ENCODE data around the gene LCORL.

LCORL gene

DNA sequence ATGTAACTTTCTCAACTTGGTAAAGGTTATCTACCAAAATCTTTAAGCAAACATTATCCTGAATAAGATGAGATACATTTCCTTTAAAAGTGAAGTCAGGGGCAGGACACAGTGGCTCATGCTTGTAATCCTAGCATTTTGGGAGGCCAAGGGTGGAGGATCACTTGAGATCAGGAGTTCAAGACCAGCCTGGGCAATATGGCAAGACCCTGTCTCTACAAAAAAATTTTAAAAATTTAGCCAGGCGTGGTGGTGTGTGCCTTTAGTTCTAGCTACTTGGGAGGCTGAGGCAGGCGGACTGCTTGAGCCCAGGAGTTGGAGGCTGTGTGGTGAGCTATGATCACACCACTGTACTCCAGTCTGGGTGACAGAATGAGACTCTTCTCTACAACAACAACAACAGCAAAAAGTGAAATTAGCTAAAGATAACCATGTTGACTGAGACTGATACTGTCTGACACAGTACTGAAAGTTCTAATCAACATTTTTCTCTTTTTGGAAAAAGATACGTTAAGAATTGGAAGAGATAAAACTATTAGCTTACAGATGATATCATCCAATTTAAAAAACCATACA is 215.9 kb downstream of the LCORL start:
- no peak overlapping the region for H3K27ac ChIP-seq (ENCODE audit: low read depth, low read length)
- peaks cover 15 to 27% of the 10 kb centered on the region in 2 donors for H3K36me3 ChIP-seq (ENCODE audit: control insufficient read depth in 1 of 2, insufficient read depth in 2 of 2, low read length in 2 of 2)
- H3K9me3 ChIP-seq (ENCODE audit: control insufficient read depth in 1 of 2, low read length in 2 of 2), result no peaks in the 10 kb centered on the region
- H3K4me3 ChIP-seq (ENCODE audit: low read depth in 1 of 2, low read length in 2 of 2), result no peak overlapping the region
- peaks cover 25 to 31% of the 10 kb centered on the region in 2 donors for H3K4me1 ChIP-seq (ENCODE audit: control insufficient read depth in 1 of 2, insufficient read depth in 2 of 2, low read length in 2 of 2)
- no peak overlapping the region for H3K9ac ChIP-seq (ENCODE audit: low read depth in 1 of 2, low read length in 2 of 2)
- no peaks in the 10 kb centered on the region for H3K27me3 ChIP-seq (ENCODE audit: control insufficient read depth in 1 of 2, insufficient read depth in 2 of 2, low read length in 2 of 2)

DNA sequence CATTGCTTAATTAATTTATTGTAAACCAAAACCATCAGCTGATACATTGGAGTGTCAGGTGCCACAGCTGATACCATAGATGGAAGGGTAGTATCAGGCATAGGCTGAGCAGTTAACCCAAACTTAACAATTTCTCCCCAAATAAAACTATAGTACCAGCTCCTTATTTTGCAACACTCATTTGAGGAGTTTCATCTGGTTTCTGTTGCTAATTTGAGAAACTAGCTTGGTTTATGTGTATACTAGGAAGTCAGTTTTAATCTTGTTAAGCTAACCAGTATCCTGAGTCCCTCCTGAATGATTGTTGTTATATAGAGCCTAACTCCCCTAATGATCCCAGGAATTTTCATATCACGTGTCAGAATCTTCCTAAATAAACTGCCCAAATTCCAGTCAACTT is 223.7 kb downstream of the LCORL start:
- H3K4me1 ChIP-seq (ENCODE audit: control insufficient read depth in 1 of 2, insufficient read depth in 2 of 2, low read length in 2 of 2), result no peaks in the 10 kb centered on the region

DNA sequence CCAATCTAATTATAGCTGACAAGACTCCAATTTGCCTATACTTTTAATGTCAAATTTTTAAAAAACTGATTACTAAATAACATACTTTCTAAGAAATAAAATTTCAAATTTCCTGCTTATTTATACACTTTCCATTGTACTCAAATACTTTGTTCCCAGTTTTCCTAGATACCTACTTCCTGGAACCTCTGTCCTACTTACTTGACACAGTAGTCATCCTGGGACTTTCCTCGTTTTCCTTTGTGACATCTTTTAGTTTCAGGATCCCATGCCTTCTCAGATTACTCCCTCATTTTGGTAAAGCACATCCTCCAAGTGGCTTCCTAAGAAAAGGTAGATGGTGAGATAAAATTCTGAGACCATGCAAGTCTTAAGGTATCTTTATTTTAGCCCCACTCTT is 226.8 kb downstream of the LCORL start:
- no peak overlapping the region for H3K9ac ChIP-seq (ENCODE audit: low read depth in 1 of 2, low read length in 2 of 2)
- peaks cover 0 to 7% of the 10 kb centered on the region in 2 donors for H3K36me3 ChIP-seq (ENCODE audit: control insufficient read depth in 1 of 2, insufficient read depth in 2 of 2, low read length in 2 of 2)
- H3K4me3 ChIP-seq (ENCODE audit: low read depth in 1 of 2, low read length in 2 of 2), result no peak overlapping the region
- H3K9me3 ChIP-seq (ENCODE audit: control insufficient read depth in 1 of 2, low read length in 2 of 2), result no peaks in the 10 kb centered on the region
- H3K27me3 ChIP-seq (ENCODE audit: control insufficient read depth in 1 of 2, insufficient read depth in 2 of 2, low read length in 2 of 2), result no peaks in the 10 kb centered on the region
- H3K27ac ChIP-seq (ENCODE audit: low read depth, low read length), result no peak overlapping the region
- H3K4me1 ChIP-seq (ENCODE audit: control insufficient read depth in 1 of 2, insufficient read depth in 2 of 2, low read length in 2 of 2), result no peaks in the 10 kb centered on the region

More for the DNA sequence above, 223.7 kb downstream of the LCORL start:
- Histone ChIP-seq H3K27me3 (ENCODE audit: control insufficient read depth in 1 of 2, insufficient read depth in 2 of 2, low read length in 2 of 2) (no peaks in the 10 kb centered on the region), H3K9ac (ENCODE audit: low read depth in 1 of 2, low read length in 2 of 2) (no peak overlapping the region), H3K27ac (ENCODE audit: low read depth, low read length) (no peak overlapping the region), H3K9me3 (ENCODE audit: control insufficient read depth in 1 of 2, low read length in 2 of 2) (no peaks in the 10 kb centered on the region), H3K36me3 (ENCODE audit: control insufficient read depth in 1 of 2, insufficient read depth in 2 of 2, low read length in 2 of 2) (peaks cover 7 to 8% of the 10 kb centered on the region in 2 donors), H3K4me3 (ENCODE audit: low read depth in 1 of 2, low read length in 2 of 2) (no peak overlapping the region)

Measured in duodenal mucosa (tissue), 2 donors.